ENCODE data around the gene GREB1L.
"Not testable (repeated sequence)": the region's sequence is repeated elsewhere in the genome, so short reads cannot be mapped to it uniquely, and the experiment has no call there.

The GREB1L gene

DNA sequence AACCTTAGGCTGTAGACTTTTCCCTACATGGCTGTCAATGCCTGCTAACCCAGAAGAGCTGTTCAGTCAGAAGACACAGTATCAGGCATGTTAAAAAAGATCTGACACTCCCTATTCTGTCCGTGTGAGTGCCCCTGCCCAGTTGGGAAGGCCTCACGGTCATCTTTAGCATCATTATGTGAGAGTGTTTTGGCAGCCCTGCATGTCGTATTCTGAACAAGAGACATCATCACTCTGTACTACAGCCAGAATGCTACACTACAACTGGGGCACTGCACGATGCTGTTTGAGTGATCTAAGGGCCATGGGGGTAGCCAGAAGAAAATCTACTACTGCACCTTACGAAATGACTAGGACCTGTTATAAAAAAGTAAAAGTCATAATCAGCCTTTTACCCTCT lies 67.2 kb downstream of the GREB1L start:
- H3K9me3 ChIP-seq (ENCODE audit: control insufficient read depth, low read depth, low read length) = no peaks in the 10 kb centered on the region
- H3K4me3 ChIP-seq (ENCODE audit: low read length) = no peak overlapping the region
- no peak overlapping the region for H3K9ac ChIP-seq (ENCODE audit: low read length)
- H3K4me1 ChIP-seq (ENCODE audit: control insufficient read depth, low read depth, low read length) = peaks cover 4% of the 10 kb centered on the region
- no peaks in the 10 kb centered on the region for H3K36me3 ChIP-seq (ENCODE audit: control insufficient read depth, low read depth, low read length)
- H3K27me3 ChIP-seq (ENCODE audit: control insufficient read depth, insufficient read depth, low read length) = no peaks in the 10 kb centered on the region
- H3K27ac ChIP-seq (ENCODE audit: low read length) = no peak overlapping the region

DNA sequence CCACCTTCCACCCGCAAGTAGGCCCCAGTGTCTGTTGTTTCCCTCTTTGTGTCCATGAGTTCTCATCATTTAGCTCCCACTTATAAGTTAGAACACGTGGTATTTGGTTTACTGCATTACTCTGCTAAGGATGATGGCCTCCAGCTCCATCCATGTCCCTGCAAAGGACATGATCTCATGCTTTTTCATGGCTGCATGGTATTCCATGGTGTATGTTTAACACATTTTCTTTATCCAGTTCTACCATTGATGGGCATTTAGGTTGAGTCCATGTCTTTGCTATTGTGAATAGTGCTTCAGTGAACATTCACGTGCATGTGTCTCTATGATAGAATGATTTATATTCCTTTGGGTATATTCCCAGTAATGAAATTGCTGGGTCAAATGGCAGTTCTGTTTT lies 69.9 kb downstream of the GREB1L start:
- H3K9me3 ChIP-seq (ENCODE audit: control insufficient read depth, low read depth, low read length); H3K4me3 ChIP-seq (ENCODE audit: low read length); H3K36me3 ChIP-seq (ENCODE audit: control insufficient read depth, low read depth, low read length); H3K27me3 ChIP-seq (ENCODE audit: control insufficient read depth, insufficient read depth, low read length); H3K27ac ChIP-seq (ENCODE audit: low read length); H3K9ac ChIP-seq (ENCODE audit: low read length): not testable (repeated sequence)
- peaks cover 13% of the 10 kb centered on the region for H3K4me1 ChIP-seq (ENCODE audit: control insufficient read depth, low read depth, low read length)

DNA sequence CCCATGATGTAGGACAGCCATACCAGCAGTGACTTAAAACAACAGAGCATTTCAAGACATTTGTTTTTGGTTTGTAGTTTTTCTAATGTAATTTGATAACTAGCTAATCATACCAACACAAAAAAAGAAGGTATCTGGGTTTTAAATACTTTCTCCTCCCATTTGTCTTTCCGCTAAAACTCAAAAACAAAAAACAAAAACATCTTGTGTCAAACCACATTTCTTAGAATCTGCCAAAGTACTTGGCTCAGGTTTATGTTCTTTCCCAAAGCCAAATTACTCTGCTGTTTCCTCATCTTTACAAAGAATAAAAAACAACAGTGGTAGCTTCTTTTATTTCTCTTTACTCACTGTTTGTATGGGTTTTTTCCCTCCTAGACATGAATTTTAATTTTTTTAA lies 71.5 kb downstream of the GREB1L start:
- H3K9me3 ChIP-seq (ENCODE audit: control insufficient read depth, low read depth, low read length) = no peaks in the 10 kb centered on the region
- no peaks in the 10 kb centered on the region for H3K27me3 ChIP-seq (ENCODE audit: control insufficient read depth, insufficient read depth, low read length)
- H3K27ac ChIP-seq (ENCODE audit: low read length) = no peak overlapping the region
- H3K36me3 ChIP-seq (ENCODE audit: control insufficient read depth, low read depth, low read length) = no peaks in the 10 kb centered on the region
- peaks cover 9% of the 10 kb centered on the region for H3K4me1 ChIP-seq (ENCODE audit: control insufficient read depth, low read depth, low read length)
- H3K9ac ChIP-seq (ENCODE audit: low read length) = no peak overlapping the region
- H3K4me3 ChIP-seq (ENCODE audit: low read length) = no peak overlapping the region

DNA sequence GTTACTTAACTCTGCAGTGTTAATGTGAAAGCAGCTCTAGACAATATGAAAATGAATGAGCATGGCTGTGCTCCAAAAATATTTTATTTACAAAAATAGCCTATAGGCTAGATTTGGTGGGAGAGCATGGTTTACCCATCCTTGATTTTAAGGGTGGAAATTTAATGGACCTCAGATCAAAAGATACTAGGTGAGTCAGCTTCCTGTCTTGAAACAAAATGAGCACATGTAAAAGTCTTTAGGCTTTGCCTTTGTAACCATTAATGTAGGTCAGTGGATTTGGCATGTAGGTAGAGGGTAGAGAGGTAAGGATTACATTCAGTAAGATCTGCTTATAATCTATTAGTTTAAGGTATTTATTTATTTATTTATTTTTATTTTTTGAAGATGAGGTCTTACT lies 72.7 kb downstream of the GREB1L start:
- no peak overlapping the region for H3K27ac ChIP-seq (ENCODE audit: low read length)
- no peak overlapping the region for H3K4me3 ChIP-seq (ENCODE audit: low read length)
- H3K9me3 ChIP-seq (ENCODE audit: control insufficient read depth, low read depth, low read length) = no peaks in the 10 kb centered on the region
- no peaks in the 10 kb centered on the region for H3K36me3 ChIP-seq (ENCODE audit: control insufficient read depth, low read depth, low read length)
- no peak overlapping the region for H3K9ac ChIP-seq (ENCODE audit: low read length)
- H3K4me1 ChIP-seq (ENCODE audit: control insufficient read depth, low read depth, low read length) = peaks cover 9% of the 10 kb centered on the region
- H3K27me3 ChIP-seq (ENCODE audit: control insufficient read depth, insufficient read depth, low read length) = no peaks in the 10 kb centered on the region

DNA sequence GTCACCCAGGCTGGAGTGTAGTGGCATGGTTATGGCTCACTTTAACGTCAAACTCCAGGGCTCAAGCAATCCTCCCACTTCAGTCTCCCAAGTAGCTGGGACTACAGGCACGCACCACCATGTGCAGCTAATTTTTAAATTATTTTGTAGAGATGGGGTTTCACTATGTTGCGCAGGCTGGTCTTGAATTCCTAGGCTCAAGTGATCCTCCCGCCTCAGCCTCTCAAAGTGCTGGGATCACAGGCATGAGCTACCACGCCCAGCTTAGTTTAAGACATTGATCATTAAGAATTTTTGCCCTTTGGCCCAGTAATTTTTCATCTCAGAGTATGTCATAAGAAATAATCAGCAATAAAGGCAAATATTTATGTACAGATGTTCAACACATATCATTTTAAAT lies 73.1 kb downstream of the GREB1L start:
- not testable (repeated sequence) for H3K9me3 ChIP-seq (ENCODE audit: control insufficient read depth, low read depth, low read length); H3K27ac ChIP-seq (ENCODE audit: low read length); H3K36me3 ChIP-seq (ENCODE audit: control insufficient read depth, low read depth, low read length); H3K4me3 ChIP-seq (ENCODE audit: low read length); H3K27me3 ChIP-seq (ENCODE audit: control insufficient read depth, insufficient read depth, low read length); H3K4me1 ChIP-seq (ENCODE audit: control insufficient read depth, low read depth, low read length); H3K9ac ChIP-seq (ENCODE audit: low read length)

DNA sequence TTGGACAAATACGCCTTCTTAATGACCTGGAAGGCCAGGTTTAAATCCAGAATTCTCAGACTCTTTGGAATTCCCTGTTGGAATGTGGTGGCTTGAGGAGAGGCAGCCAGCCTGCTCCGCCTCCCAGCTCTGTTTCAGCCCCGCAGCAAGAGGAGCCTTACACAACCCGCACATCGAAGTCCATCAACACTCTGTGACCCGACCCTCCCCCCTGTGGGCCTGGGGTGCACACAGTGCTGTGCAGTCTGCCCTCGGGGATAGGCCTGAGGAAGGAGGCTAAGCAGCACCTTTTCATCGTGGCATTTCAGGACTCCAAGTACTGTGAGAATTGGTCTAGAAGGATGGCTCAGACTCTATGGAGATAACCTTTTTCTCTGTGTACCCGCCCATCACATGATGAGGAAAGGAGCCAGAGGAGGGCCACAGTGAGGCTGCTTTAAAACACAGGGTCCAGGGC lies 73.7 kb downstream of the GREB1L start:
- Histone ChIP-seq H3K9ac (ENCODE audit: low read length) (no peak overlapping the region), H3K4me1 (ENCODE audit: control insufficient read depth, low read depth, low read length) (peaks cover 9% of the 10 kb centered on the region), H3K36me3 (ENCODE audit: control insufficient read depth, low read depth, low read length) (no peaks in the 10 kb centered on the region), H3K9me3 (ENCODE audit: control insufficient read depth, low read depth, low read length) (no peaks in the 10 kb centered on the region), H3K27ac (ENCODE audit: low read length) (no peak overlapping the region), H3K4me3 (ENCODE audit: low read length) (no peak overlapping the region), H3K27me3 (ENCODE audit: control insufficient read depth, insufficient read depth, low read length) (no peaks in the 10 kb centered on the region)

DNA sequence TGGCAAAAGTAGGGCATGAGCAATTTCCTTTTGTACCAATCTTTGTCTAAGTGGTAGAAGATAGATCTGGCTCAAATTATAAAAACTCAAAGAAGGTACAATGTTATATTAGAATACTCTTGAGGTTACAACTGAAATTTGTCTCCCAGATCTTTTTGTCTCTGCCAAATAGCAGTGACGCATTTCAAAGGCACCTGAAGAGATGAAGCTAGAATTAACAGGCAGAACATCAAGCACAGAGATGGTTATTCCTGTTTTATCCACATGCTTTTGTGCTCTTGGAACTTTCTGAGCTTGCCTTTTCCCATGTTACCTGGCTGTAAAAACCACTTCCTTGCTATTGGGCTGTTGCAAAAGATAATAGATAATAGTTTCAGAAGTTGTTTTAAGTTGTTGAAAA lies 74.3 kb downstream of the GREB1L start:
- no peaks in the 10 kb centered on the region for H3K27me3 ChIP-seq (ENCODE audit: control insufficient read depth, insufficient read depth, low read length)
- H3K9ac ChIP-seq (ENCODE audit: low read length) = no peak overlapping the region
- H3K27ac ChIP-seq (ENCODE audit: low read length) = no peak overlapping the region
- H3K4me3 ChIP-seq (ENCODE audit: low read length) = no peak overlapping the region
- H3K4me1 ChIP-seq (ENCODE audit: control insufficient read depth, low read depth, low read length) = peaks cover 9% of the 10 kb centered on the region
- H3K9me3 ChIP-seq (ENCODE audit: control insufficient read depth, low read depth, low read length) = no peaks in the 10 kb centered on the region
- no peaks in the 10 kb centered on the region for H3K36me3 ChIP-seq (ENCODE audit: control insufficient read depth, low read depth, low read length)

DNA sequence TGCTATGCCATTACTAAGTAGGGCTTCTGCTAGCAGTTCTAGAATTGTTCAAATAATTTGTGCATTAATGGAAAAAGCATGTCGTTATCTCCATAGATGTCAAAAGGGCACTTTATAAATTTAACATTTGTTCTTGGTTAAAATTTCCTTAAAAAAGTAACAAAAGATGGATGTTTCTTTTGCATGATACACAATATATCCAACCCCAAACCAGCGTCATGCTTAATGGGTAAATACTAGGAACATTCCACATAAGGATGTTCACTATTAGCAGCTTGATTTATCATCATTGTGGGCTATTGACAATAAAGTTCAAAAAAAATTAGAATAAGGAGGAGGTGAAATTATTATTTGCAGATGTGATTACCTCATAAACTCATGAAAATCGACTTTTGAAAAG lies 79.7 kb downstream of the GREB1L start:
- Histone ChIP-seq H3K4me3 (ENCODE audit: low read length) (no peak overlapping the region), H3K9me3 (ENCODE audit: control insufficient read depth, low read depth, low read length) (no peaks in the 10 kb centered on the region), H3K36me3 (ENCODE audit: control insufficient read depth, low read depth, low read length) (no peaks in the 10 kb centered on the region), H3K27ac (ENCODE audit: low read length) (no peak overlapping the region), H3K9ac (ENCODE audit: low read length) (no peak overlapping the region), H3K27me3 (ENCODE audit: control insufficient read depth, insufficient read depth, low read length) (no peaks in the 10 kb centered on the region), H3K4me1 (ENCODE audit: control insufficient read depth, low read depth, low read length) (peaks cover under 1% of the 10 kb centered on the region)

DNA sequence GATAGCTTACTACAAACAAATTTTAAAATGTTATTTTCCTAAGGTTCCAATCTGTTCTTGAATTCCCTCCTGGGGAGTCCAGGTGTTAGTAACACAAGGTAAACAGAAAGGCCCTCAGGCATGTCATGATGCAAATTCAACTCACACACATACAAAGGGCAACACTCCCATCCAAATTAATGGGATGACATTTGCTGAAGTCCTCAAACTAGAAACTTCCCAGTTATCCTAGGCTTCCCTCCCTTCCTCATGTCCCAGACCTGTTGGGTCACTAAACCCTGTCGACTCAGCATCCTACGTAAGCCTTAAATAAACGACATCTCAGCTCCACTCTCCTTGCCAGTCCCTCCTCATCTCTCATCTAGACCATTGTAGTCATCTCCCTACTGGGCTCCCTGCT lies 85.1 kb downstream of the GREB1L start:
- no peaks in the 10 kb centered on the region for H3K9me3 ChIP-seq (ENCODE audit: control insufficient read depth, low read depth, low read length)
- H3K9ac ChIP-seq (ENCODE audit: low read length) = no peak overlapping the region
- no peak overlapping the region for H3K4me3 ChIP-seq (ENCODE audit: low read length)
- H3K27ac ChIP-seq (ENCODE audit: low read length) = no peak overlapping the region
- H3K27me3 ChIP-seq (ENCODE audit: control insufficient read depth, insufficient read depth, low read length) = no peaks in the 10 kb centered on the region
- no peaks in the 10 kb centered on the region for H3K36me3 ChIP-seq (ENCODE audit: control insufficient read depth, low read depth, low read length)
- peaks cover 25% of the 10 kb centered on the region for H3K4me1 ChIP-seq (ENCODE audit: control insufficient read depth, low read depth, low read length)

DNA sequence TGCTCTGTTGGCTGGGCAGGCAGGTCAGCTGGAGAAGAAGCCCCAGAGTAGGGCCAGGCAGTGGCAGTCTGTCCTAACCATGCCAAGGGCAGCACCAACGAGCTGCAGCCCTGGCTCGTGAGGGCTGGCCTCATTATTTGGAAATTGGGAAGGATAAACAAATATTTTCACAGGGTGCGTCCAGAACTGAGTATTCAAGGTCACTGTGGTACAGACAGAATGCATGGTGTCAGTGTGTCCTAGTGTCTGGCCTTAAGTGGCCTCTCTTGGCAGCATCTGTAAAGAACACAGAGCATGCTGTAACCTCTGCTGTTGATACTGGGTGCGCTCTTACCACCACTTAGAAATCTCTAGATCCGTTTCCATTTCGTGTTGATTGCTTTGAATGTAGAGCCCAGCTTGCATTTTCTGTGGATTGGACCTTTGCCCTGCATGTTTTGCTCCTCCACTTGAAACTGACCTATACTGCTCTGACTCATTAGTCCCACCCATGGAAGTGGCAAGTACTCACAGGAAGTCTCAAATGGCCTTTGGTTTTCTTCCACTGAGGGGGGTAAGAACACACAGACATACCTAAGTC lies 88.2 kb downstream of the GREB1L start:
- no peaks in the 10 kb centered on the region for H3K36me3 ChIP-seq (ENCODE audit: control insufficient read depth, low read depth, low read length)
- H3K9me3 ChIP-seq (ENCODE audit: control insufficient read depth, low read depth, low read length) = no peaks in the 10 kb centered on the region
- peaks cover 25% of the 10 kb centered on the region for H3K4me1 ChIP-seq (ENCODE audit: control insufficient read depth, low read depth, low read length)
- no peak overlapping the region for H3K9ac ChIP-seq (ENCODE audit: low read length)
- H3K27ac ChIP-seq (ENCODE audit: low read length) = no peak overlapping the region
- no peak overlapping the region for H3K4me3 ChIP-seq (ENCODE audit: low read length)
- no peaks in the 10 kb centered on the region for H3K27me3 ChIP-seq (ENCODE audit: control insufficient read depth, insufficient read depth, low read length)

DNA sequence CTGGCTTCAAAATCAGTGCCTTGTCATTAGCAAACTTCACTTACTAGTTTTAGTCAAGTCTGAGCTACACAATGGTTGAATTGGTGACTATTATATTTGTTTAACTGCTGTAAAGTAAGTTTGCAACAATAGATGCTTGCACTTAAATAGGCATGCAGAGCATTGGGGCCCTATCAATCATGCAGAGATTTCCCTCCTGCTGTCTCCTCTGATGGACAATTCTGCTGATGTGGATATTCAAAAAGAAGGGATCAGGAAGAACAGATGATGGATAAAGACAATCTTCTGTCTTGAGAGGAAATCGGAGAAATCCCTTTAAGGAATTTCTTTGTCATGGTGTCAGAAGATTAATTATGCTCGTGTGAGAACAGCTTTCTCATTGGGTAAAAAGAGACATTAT lies 89.0 kb downstream of the GREB1L start:
- Histone ChIP-seq H3K36me3 (ENCODE audit: control insufficient read depth, low read depth, low read length) (no peaks in the 10 kb centered on the region), H3K9ac (ENCODE audit: low read length) (no peak overlapping the region), H3K27ac (ENCODE audit: low read length) (no peak overlapping the region), H3K27me3 (ENCODE audit: control insufficient read depth, insufficient read depth, low read length) (no peaks in the 10 kb centered on the region), H3K9me3 (ENCODE audit: control insufficient read depth, low read depth, low read length) (no peaks in the 10 kb centered on the region), H3K4me3 (ENCODE audit: low read length) (no peak overlapping the region), H3K4me1 (ENCODE audit: control insufficient read depth, low read depth, low read length) (peaks cover 25% of the 10 kb centered on the region)

DNA sequence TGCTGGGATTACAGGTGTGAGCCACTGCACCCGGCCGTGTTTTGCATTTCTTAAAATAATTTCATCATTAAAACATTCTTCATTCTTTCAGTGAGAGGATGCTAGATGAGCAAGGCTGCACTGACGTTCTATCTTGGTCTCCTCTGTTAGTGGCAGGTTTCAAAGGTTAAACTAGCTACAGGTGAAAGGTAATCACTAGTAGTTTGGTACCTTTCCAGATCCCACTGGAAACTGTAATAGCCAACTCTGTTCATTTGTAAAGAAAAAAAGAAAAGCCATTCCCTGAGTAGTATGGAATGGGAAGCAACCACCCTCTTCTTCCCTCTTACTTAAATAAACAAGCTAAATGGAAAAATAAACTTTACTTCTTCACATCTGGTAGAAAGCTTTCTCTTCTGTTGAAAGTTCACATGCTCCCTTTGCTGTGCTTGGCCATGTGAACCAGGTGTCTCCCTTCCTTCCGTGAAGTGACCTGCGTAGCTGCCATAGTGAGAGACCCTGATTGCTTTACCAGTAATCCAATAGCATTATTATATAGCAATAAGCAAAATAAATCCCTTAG lies 94.0 kb downstream of the GREB1L start:
- Histone ChIP-seq H3K27ac (ENCODE audit: low read length) (no peak overlapping the region), H3K9me3 (ENCODE audit: control insufficient read depth, low read depth, low read length) (no peaks in the 10 kb centered on the region), H3K27me3 (ENCODE audit: control insufficient read depth, insufficient read depth, low read length) (no peaks in the 10 kb centered on the region), H3K9ac (ENCODE audit: low read length) (no peak overlapping the region), H3K36me3 (ENCODE audit: control insufficient read depth, low read depth, low read length) (no peaks in the 10 kb centered on the region), H3K4me1 (ENCODE audit: control insufficient read depth, low read depth, low read length) (peaks cover 3% of the 10 kb centered on the region), H3K4me3 (ENCODE audit: low read length) (no peak overlapping the region)

Data from iPS-18a (cell line).